ENCODE data around the gene GNG7. TPM values are rescaled to one million over a fixed set of nuclear protein-coding genes. Genes with fewer than 3 reads are reported as not detected.
"Not testable (repeated sequence)": the region's sequence is repeated elsewhere in the genome, so short reads cannot be mapped to it uniquely, and the experiment has no call there.

GNG7 gene
- total RNA-seq, 1 donor: 0.45 TPM

DNA sequence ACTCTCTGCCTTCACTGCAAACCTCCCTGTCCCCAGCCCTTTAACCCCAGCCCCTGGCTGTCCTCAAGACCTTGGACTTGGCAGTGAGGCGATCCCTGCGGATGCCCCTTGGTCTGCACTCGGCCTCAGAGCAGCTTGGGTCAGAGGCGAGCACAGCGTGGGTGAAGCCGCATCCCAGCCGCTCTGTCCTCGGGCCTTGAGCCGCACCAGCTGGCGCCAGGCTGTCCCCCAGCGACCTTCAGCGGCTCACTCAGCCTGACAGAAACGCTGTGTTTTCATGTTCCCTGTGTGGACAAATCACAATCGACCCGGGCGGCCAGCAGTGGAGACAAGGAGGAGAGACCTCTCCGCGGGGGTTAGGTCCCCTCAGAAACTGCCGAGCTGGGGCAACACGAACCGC lies 52.0 kb downstream of the GNG7 start:
- DNase-seq (ENCODE audit: low read depth): no peak
- TF ChIP-seq, protein P1, sequence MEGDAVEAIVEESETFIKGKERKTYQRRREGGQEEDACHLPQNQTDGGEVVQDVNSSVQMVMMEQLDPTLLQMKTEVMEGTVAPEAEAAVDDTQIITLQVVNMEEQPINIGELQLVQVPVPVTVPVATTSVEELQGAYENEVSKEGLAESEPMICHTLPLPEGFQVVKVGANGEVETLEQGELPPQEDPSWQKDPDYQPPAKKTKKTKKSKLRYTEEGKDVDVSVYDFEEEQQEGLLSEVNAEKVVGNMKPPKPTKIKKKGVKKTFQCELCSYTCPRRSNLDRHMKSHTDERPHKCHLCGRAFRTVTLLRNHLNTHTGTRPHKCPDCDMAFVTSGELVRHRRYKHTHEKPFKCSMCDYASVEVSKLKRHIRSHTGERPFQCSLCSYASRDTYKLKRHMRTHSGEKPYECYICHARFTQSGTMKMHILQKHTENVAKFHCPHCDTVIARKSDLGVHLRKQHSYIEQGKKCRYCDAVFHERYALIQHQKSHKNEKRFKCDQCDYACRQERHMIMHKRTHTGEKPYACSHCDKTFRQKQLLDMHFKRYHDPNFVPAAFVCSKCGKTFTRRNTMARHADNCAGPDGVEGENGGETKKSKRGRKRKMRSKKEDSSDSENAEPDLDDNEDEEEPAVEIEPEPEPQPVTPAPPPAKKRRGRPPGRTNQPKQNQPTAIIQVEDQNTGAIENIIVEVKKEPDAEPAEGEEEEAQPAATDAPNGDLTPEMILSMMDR (IDR thresholded peaks at IDR 0.05; ENCODE audit: insufficient read depth, low read length): no peak
- H3K4me3 ChIP-seq (ENCODE audit: low read depth, low read length): no peak overlapping the region

DNA sequence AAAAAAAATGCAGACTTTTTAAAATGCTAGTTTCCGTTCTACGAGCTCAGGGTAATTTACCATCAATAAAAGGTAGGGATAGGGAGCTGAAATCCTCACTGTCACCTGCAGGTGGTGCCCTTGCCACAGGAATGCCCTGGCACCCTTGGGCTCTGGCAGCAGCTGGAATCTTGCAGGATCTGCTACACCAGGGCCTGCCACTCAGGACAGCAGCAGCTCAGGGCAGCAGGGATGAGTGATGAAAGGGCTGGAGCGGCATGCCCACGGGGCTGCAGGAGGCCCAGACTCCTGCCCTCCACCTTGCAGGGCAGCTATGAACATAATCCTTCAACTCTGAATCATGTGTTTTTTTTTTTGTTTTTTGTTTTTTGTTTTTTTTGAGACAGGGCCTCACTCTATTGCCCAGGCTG lies 54.0 kb downstream of the GNG7 start:
- DNase-seq (ENCODE audit: low read depth): peak; percentile 80
- H3K4me3 ChIP-seq (ENCODE audit: low read depth, low read length): no peak overlapping the region
- TF ChIP-seq, protein P1 (IDR thresholded peaks at IDR 0.05; ENCODE audit: insufficient read depth, low read length): peak; percentile 77

DNA sequence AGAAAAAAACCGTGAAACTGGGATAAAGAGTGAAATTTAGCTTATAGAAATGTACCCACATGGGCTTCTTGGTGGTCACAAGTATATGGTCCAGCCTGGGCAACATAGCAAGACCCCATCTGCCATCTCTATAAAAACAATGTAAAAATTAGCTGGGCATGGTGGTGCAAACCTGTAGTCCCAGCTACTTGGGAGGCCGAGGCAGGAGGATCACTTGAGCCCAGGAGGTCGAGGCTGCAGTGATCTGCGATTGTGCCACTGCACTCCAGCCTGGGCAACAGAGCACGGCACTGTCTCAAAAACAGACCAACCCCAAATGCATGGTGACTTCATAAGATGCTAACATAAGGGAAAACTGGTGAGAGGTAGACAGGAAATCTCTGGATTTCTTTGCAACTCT lies 54.4 kb downstream of the GNG7 start:
- TF ChIP-seq, protein P1 (IDR thresholded peaks at IDR 0.05; ENCODE audit: insufficient read depth, low read length): no peak
- H3K4me3 ChIP-seq (ENCODE audit: low read depth, low read length): no peak overlapping the region
- DNase-seq (ENCODE audit: low read depth): no peak

DNA sequence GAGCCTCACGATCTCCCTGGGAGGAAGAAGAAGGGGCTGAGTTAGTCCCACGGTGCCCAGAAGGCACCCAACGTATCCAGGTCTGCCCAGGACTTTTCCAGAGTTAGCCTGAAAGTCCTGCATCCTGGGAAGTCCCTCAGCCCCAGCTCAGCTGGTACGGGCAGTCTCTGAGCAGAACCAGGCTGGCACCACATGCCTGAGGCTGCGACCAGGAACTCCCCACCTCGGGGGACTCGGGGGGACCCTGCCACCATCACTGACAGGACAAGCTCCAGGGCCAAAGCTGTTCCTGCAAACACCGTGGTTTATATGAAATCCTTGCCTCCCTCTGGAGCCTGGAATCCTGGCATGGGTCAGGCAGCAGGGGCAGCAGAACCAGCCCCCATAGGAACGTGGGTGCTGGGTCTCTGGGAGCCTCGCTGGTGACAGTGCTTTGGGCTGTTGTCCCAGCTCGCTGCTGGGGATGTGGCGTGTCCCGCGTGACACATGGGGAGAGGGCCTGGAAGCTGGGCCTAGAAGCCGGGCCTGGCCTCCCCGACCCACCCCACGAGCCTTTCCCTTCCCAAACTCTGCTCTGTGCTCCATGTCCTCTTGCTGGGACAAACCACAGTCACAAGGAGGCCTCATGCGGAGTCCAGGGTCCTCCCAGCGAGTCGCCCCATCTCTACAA lies 55.5 kb downstream of the GNG7 start:
- no peak for DNase-seq (ENCODE audit: low read depth)
- H3K4me3 ChIP-seq (ENCODE audit: low read depth, low read length): no peak overlapping the region
- TF ChIP-seq, protein P1 (IDR thresholded peaks at IDR 0.05; ENCODE audit: insufficient read depth, low read length): no peak

DNA sequence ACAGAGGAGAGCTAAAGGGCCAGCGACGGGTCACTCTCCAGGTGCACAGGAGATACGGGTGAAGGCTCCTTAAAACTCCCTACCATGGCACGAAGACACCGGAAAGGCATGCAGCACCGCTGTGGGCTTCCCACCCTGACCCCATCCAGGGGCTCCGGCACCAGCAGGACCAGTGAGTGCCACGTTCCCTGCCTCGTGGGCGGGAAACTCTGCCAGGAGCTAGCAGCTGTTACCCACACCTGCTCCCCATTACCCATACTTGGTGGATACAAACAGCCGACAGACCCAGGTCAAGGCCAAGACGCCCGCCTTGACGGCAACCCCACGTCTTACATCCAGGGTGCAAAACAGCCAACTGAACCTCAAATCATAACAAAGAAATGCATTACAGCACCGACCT lies 56.7 kb downstream of the GNG7 start:
- no peak overlapping the region for H3K4me3 ChIP-seq (ENCODE audit: low read depth, low read length)
- TF ChIP-seq, protein P1 (IDR thresholded peaks at IDR 0.05; ENCODE audit: insufficient read depth, low read length): no peak
- DNase-seq (ENCODE audit: low read depth): no peak

DNA sequence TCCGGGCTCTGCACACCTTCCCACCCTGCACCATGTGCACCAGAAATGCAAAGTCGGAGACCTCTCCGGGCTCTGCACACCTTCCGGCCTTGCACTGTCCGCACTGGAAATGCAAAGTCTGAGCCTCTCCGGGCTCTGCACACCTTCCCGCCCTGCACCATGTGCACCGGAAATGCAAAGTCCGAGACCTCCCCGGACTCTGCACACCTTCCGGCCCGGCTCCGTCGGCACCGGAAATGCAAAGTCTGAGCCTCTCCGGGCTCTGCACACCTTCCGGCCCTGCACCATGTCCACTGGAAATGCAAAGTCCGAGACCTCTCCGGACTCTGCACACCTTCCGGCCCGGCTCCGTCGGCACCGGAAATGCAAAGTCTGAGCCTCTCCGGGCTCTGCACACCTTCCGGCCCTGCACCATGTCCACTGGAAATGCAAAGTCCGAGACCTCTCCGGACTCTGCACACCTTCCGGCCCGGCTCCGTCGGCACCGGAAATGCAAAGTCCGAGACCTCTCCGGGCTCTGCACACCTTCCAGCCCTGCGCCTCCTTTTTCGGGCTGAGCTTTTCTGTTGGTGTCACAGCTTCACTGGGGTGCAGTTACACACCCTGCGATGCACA lies 59.3 kb downstream of the GNG7 start:
- not testable (repeated sequence) for DNase-seq (ENCODE audit: low read depth); H3K4me3 ChIP-seq (ENCODE audit: low read depth, low read length)

DNA sequence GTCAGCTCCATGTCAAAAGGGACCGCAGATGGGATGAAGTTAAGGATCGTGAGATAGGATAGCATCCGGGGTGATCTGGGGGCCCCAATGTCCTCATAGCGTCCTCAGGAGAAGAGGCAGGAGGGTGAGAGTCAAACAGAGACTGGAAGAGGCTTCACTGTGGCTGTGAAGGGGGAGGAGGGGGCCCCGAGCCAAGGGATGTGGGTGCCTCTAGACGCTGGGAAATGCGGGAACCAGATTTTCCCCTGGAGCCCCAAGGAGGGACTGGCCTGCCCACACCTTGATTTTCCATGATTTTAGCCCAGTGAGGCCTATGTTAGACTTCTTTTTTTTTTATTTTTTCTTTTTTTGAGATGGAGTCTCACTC lies 61.2 kb downstream of the GNG7 start:
- TF ChIP-seq, protein P1 (IDR thresholded peaks at IDR 0.05; ENCODE audit: insufficient read depth, low read length): no peak
- DNase-seq (ENCODE audit: low read depth): no peak
- H3K4me3 ChIP-seq (ENCODE audit: low read depth, low read length): no peak overlapping the region

All from fibroblast of the aortic adventitia (primary cell).